GM21367 (cell line): ENCODE data around the gene GP1BB.

Experiments used
- ATAC-seq: cut with Tn5 transposase; IDR thresholded peaks from one replicate; pipeline ENCODE4 v1.9.1; 2021; ENCODE audit not compliant: unreplicated experiment

Gene GP1BB

DNA sequence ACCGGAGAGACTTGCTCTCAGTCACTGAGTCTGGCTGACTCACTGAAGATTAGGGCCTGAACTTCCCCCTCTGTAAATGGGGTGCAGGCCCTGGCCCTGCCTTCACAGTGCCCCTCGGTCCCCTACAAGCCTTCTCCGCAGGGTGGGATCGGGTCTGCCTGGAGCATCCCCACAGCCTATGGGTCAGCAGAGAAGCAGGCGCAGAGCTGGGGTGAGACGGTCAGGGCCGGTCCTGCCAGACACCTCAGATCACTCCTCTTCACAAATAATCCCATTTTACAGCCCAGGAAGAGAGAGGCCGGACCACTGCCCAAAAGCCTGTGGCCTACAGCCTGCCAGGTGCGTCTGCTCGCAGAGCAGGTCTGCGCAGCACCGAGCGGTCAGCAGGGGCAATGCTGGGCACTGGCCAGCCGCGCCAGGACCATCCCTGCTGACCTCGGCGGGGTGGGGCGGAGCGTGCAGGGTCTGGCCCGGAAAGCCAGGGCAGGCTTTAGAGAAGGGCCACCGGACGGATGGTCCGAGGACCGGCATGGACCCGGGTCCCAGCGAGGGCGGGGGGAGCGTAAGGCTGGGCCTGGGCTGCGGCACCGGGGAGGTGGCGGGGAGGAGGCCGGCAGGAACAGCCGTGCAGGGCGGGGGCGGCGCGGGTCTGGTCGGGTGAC is 9.6 kb upstream of the GP1BB start:
- ATAC-seq, result no peak

DNA sequence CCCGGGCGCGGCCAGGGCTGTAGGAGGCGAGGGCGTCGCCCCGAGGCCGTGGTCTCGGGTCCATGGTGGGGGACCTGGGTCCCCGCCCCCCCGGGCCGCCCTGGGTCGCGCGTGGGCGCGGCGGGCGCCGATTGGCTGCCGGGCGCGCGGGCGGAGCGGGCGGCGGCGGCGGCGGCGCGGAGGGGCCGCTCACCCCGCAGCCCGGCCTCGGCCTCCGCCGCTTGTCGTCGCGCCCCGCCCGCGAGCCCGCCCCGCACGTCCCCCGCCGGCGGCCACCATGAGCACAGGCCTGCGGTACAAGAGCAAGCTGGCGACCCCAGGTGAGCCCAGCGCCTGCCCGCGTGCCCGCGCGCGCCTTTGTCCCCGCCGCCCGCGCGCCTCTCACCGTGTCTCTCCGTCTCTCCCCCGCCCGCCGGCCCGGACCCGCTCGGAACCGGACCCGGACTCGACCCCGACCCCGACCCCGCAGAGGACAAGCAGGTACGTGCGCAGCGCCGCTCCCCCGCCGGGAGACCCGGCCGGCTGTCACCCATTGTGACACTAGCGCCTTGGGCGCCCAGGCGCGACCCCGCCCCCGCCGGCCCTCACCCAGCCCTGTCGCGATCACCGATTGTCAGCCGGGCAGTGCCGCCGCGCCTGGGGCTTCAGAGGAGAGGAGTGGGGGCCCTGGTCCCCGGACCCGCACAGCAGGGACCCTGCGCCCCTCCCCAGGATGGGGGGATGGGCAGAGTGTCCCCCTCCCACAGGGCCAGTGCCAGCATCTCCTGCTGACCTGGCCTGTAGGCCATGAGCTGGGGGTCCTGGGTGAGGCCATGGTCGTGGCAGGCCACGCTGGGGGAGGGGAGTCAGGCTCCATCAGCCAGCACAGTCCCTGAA is 8.8 kb upstream of the GP1BB start, which contains the start of gene SEPTIN5:
Gene SEPTIN5 (plus strand): TSS at position 192 of the 876 bp plus-strand sequence. CDS start 86 bp downstream, at position 278.
- ATAC-seq, result no peak

GRCh38 chr22:19715188-19715930 is 8.0 kb upstream of the GP1BB start:
- no peak for ATAC-seq

- ATAC-seq, result no peak
Observed at GRCh38 chr22:19716041-19716828, 7.1 kb upstream of the GP1BB start.

DNA sequence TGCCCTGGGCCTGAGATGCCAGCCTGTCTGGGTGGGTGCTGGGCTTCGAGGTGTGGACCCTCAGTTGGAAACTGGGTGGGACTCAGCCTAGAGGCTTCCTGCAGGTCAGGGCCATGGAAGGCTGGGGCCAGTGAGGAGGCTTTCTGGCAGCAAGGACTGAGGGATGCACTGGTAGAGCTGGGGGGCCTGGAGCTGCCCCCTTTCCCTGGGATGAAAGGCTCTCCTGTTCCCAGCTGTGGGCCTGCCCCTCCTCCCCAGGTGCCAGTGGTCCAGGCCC is 6.6 kb upstream of the GP1BB start:
- ATAC-seq, result no peak

GRCh38 chr22:19717181-19717580 is 6.2 kb upstream of the GP1BB start:
- ATAC-seq, result no peak

DNA sequence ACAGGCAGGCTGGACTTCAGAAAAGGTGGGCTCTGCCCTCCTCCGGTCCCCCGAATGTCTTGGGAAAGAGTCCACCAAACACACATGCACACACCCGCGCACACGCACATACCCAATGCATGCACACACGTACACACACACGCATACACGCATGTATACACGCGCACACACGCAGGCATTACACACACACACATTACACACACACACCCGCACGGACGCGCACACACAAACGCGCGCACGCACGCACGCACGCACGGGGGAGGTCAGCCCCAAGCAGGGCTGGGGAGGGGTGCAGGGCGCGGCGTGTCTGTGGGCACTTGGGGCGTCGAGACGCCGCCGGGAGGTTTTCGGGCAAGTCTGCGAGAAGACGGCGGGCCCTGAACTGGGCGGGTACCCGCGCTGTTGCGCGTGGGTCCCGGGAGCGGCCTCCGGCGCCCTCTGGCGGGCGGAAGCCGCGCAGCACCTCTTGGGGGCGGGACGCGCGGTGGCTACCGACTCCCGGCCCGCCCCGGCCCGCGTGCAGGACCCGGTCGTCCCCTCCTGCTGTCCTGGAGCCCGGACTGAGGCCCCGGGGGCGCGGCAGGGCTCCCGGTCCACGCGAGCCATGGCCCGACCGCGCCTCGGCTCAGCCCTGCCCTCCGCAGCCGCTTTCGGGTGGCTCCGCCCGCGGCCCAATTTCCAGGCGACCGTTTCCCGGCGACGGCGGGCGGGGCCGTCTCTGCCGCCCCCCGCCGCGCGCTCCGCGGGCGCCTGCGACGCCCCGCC is 5.5 kb upstream of the GP1BB start:
- ATAC-seq, result no peak

GRCh38 chr22:19718456-19719049 is 4.8 kb upstream of the GP1BB start:
- no peak for ATAC-seq

- ATAC-seq, result no peak
Observed at GRCh38 chr22:19719050-19719482, 4.3 kb upstream of the GP1BB start.

DNA sequence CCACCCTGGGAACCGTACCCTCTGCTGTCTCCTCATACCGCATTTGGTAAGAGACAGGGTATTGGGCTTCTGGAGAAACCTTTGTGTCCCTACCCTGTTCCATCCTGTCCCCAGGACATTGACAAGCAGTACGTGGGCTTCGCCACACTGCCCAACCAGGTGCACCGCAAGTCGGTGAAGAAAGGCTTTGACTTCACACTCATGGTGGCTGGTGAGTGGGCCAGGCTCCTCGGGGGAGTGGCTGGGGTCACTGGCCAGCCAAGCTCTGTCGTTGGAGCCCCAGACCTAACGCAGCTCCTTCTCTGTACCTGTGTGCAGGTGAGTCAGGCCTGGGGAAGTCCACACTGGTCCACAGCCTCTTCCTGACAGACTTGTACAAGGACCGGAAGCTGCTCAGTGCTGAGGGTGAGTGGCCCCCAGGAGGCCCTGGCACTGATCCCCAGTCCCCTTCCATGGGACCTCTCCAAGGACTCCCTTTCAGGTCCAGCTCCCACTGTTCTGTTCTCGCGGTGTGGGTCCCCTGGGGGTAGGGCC is 3.8 kb upstream of the GP1BB start:
- no peak for ATAC-seq

DNA sequence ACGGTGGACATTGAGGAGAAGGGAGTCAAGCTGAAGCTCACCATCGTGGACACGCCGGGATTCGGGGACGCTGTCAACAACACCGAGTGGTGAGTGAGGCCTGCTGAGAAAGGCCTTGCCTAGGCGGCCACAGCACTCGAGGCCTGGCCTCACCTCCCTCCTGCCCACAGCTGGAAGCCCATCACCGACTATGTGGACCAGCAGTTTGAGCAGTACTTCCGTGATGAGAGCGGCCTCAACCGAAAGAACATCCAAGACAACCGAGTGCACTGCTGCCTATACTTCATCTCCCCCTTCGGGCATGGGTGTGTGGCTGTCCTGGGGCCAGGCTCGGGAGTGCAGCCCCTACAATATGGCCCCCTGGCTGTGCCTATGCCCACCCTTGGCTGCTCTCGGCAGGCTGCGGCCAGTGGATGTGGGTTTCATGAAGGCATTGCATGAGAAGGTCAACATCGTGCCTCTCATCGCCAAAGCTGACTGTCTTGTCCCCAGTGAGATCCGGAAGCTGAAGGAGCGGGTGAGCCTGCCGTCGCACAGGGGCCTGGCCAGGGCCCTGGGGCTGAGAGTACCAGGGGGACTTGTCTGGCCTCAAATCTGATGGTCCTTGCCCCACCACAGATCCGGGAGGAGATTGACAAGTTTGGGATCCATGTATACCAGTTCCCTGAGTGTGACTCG is 3.0 kb upstream of the GP1BB start:
- ATAC-seq, result no peak

- no peak for ATAC-seq
Observed at GRCh38 chr22:19720999-19721329, 2.4 kb upstream of the GP1BB start.

DNA sequence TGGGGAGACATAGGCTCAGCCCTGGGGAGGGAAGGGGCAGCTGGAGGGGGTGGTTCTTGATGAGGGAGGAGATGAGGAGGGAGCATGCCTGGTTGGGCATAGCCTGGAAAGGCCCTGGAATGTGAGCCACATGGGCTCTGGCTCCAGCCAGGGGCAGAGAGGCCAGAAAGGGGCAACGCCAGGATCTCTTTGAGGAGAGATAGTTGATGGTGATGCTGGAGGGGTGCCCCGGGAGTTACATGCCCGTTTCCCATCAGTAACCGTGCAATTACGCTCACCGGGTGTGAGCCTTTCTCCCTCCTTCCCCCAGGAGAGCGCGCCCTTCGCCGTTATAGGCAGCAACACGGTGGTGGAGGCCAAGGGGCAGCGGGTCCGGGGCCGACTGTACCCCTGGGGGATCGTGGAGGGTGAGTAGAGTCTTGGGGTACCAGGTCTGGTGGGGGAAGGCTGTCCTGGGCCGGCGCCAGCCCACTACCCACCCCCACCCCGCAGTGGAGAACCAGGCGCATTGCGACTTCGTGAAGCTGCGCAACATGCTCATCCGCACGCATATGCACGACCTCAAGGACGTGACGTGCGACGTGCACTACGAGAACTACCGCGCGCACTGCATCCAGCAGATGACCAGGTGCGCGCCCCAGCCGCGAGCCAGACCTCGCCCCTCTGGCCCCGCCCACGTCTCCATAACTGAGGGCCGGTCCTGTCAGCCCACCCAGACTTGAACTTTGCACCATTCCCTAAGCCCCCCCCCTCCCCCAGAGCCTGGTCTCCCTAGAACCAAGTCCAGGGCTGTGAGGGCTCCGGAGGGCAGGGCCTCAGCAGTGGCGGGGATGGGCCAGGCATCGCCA is 1.8 kb upstream of the GP1BB start:
- ATAC-seq, result no peak

DNA sequence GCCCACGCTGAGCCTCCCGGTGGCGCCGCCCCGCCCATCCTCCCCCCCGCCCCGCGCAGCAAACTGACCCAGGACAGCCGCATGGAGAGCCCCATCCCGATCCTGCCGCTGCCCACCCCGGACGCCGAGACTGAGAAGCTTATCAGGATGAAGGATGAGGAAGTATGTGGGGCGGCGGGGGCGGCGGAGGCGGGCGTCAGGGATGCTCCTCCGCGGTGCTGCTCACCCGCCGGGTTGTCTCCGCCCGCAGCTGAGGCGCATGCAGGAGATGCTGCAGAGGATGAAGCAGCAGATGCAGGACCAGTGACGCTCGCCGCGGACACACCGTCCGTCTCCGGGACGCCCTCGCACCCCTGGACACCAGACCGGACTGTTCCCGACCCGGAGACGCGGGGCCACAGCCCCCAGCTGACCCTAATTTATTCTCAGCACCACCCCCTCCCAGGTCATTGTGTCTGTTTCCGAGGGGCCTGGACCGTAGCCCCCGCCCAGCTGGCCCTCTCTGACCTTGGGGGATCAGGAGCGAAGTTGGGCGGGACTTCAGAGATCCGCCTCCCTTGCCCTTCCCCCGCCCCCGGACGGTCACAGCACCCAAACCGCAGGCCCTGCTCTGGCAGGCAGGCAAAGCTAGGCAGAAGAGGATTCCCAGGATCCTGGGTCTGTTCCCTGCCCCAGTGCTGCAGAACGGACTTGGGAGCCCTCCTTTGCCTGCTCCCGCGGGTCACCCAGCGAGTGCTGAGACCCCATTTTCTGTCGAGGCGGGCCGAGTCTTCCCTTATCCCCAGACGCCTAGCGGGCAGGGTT is 959 bp upstream of the GP1BB start:
- ATAC-seq, result no peak

DNA sequence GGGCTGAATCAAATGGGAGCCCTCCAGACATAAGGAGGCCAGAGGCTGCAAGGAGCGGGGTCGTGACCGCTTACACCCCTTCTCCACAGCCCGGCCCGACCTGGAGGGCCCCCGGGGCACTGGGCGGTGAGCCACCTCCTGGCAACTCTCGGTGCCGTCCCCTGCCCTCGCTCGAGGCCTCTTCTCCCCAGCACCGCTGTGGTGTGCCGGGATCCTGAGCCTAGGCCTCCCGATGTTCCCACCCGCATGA is 432 bp upstream of the GP1BB start:
- no peak for ATAC-seq

GRCh38 chr22:19723983-19724827 is 866 bp downstream of the GP1BB start:
- no peak for ATAC-seq
